Glomerular endothelial cell (primary cell): Measurements from ENCODE around the gene TRIO. TPM values are rescaled to one million over a fixed set of nuclear protein-coding genes. Genes with fewer than 3 reads are reported as not detected.

Experiments used
- DNase-seq: peaks from one replicate; pipeline ENCODE4 v3.0.0-alpha.2; 2011; ENCODE audit warnings: low read depth, low spot score; ENCODE audit errors: extremely low read depth
- total RNA-seq: library from RNA; depleted of rRNA; stranded (reverse); fragments of >200 nt; gene quantifications from 2 replicates; pipeline ENCODE4 v1.2.3, GENCODE V29; 2015

Gene TRIO
- total RNA-seq, 1 donor from 2014 or later: 304 TPM

DNA sequence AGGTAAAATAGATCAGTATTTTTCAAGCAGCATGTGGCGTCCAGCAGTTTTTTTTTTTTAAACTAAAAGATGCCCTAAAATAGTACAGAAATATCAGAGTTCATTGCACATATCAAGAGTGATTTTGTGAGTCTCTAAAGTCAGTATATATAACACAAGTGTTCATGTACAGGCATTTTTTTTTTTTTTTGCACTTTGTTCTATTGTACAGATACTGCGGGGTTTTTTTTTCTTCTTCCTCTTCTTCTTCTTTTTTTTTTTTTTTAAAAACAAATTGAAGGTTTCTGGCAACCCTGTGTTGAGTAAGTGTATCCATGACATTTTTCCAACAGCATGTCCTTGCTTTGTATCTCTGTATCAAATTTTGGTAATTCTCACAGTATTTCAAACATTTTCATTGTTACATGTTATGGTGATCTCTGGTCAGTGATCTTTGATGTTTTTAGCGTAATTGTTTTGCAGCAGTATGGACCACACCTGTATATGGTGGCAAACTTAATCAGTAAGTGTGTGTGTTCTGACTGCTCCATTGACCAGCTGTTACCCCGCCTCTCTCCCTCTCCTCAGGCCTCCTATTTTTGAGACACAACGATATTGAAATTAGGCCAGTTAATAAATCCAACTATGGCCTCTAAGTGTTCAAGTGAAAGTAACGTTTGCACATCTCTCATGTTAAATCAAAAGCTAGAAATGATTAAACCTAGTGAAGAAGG, 76.8 kb downstream of the TRIO start:
- no peak for DNase-seq

DNA sequence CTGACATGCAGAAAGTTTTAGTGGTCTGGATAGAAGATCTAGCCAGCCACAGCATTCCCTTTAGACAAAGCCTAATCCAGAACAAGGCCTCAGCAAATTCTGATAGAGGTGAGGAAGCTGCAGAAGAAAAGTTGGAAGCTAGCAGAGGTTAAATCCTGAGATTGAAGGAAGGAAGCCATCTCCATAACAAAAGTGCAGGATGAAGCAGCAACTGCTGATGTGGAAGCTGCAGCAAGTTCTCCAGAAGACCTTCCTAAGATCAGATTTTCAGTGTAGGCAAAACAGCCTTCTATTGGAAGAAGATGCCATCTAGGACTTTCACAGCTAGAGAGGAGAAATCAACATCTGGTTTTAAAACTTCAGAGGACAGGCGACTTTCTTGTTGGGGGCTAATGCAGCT, 77.5 kb downstream of the TRIO start:
- DNase-seq: no peak

DNA sequence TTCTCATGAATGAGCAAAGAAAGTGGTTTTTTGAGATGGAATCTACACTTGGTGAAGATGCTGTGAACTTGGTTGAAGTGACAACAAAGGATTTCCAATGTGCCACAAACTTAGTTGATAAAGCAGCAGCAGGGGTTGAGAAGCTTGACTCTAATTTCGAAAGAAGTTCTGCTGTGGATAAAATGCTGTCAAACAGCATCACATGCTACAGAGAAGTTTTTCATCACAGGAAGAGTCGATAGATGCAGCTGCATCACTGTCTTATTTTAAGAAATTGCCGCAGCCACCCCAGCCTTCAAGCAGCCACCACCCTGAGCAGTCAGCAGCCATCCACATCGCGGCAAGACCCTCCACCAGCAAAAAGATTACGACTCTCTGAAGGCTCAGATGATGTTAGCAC, 78.6 kb downstream of the TRIO start:
- DNase-seq: no peak

GRCh38 chr5:14222206-14222605, 79.1 kb downstream of the TRIO start:
- DNase-seq: no peak

- DNase-seq: no peak
Measured at GRCh38 chr5:14223372-14223771, 80.2 kb downstream of the TRIO start.

DNA sequence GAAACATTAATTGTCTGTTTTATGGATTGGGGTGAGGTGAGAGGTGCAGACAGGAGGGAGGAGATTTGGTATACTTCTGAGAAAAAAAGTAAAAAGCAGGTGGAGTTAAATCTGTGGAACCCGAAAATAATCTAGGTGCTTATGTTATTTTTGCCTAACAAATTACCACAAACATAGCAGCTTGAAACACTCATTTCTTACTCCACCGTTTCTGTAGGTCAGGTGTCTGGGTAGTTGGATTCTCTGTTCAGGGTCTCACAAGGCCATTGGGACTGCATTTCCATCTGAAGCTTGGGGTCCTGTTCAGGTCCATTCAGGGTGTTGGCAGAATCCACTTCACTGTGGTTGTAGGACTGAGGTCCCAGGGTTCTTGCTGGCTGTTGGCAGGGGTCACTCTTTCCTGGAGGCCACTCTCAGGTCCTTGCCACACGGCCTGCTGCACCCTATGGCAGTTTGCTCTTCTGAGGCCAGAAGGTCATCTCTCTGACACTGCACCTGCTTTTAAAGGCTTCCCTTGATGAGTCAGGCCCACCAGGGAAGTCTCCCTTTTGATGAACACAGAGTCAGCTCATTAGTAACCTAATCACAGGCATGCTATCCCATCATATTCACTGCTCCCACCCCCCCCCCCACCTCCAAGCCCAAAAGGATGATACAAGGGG, 82.2 kb downstream of the TRIO start:
- DNase-seq: no peak

- no peak for DNase-seq
Measured at GRCh38 chr5:14226149-14226548, 83.0 kb downstream of the TRIO start.

- DNase-seq: no peak
Measured at GRCh38 chr5:14226554-14226953, 83.4 kb downstream of the TRIO start.

GRCh38 chr5:14226992-14227391, 83.8 kb downstream of the TRIO start:
- DNase-seq: no peak

- DNase-seq: no peak
Measured at GRCh38 chr5:14227513-14227912, 84.4 kb downstream of the TRIO start.

DNA sequence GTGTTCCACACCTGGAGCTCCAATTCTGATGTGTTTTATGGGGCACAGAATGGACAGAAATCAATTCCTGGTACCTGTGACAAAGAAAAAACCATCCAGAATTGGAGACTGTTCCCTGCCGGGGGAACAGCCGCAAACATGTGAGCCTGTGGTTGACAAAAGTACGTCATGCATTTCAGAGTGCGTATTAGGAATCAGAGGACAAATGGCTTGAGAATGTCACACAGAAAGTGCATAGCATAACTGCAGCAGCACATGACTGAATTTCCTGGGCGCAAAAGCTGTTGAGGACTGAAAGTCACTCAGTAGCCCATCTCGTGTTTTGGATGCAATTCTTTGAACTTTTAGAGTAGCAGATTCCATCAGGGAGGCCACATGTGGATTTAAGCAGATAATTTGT, 85.1 kb downstream of the TRIO start:
- DNase-seq: no peak

GRCh38 chr5:14229181-14229580, 86.0 kb downstream of the TRIO start:
- DNase-seq: no peak

DNA sequence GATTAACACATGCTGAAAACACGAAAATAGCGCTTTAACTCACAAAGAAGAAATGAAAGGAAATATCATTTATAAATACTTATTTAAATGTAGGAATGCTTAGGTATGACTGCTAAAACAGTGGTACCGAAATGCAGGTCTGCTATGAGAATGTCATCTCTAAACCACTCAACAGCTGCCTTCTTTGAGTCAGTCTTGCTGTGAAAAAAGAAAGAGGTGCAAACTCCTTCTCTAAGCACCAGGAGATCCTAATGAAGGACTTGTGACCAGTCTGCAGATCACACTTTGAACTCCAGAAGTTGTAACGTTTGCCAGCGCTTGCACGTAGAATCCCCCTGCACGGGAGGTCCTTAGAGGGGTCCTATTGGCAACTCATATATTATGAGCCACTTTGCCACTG, 86.6 kb downstream of the TRIO start:
- no peak for DNase-seq

GRCh38 chr5:14231156-14231555, 88.0 kb downstream of the TRIO start:
- no peak for DNase-seq

DNA sequence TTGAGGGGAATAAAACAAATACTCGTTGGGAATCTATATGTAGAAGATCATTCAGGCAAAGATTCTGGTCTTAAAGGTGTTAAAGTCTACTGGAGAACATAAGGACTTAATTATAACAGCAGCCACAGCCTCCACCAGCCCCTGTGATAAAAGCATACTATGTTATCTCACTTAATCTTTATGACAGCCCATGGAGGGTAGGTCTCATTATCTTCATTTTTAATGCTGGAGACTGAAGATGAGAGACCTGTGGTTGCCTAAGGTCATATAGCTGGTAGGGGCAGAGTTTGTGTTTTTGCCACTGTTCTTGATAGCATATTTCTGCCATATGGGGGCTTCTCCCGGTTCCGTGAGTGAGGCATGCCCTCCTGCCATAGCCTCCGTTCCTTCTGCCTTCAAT, 88.7 kb downstream of the TRIO start:
- DNase-seq: no peak

GRCh38 chr5:14234204-14234603, 91.1 kb downstream of the TRIO start:
- DNase-seq: no peak

GRCh38 chr5:14235872-14236271, 92.7 kb downstream of the TRIO start:
- no peak for DNase-seq

GRCh38 chr5:14236757-14237156, 93.6 kb downstream of the TRIO start:
- DNase-seq: no peak

DNA sequence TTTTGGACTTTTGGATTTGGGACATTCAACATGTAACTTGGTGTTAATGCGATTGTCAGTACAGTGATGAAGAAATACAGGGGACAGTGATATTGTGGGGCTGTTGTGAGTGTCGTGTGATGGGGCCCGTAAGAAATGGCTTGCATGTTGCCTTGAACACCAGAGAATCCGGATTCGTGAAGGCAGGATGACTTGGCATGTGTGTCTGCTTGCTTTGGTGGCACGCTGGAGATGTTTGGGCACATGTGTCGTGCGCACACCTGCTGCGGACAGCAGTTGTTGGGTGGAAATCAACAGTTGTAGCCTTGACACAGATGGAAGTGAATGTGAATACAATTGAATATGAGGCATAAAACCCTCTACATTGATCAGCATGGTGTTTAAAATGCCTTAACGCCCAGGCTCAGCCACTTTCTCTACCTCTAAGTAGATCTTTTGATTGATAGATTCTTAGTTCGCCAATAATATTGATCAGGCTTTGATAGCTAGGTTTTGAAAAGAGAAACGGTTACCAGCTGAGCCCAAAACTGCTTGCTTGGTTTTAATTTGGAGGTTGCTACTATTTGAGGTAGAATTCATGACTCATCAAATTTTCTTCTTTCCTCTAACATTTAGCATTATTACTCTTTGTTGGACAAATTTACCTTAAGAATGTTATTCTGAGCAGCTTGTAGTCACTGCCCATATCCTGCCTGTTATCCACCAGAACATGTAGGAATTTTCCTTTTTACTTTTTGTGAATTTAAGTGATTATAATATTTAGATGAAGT, 94.4 kb downstream of the TRIO start:
- no peak for DNase-seq

- no peak for DNase-seq
Measured at GRCh38 chr5:14238272-14238671, 95.1 kb downstream of the TRIO start.

GRCh38 chr5:14239404-14239803, 96.3 kb downstream of the TRIO start:
- no peak for DNase-seq

DNA sequence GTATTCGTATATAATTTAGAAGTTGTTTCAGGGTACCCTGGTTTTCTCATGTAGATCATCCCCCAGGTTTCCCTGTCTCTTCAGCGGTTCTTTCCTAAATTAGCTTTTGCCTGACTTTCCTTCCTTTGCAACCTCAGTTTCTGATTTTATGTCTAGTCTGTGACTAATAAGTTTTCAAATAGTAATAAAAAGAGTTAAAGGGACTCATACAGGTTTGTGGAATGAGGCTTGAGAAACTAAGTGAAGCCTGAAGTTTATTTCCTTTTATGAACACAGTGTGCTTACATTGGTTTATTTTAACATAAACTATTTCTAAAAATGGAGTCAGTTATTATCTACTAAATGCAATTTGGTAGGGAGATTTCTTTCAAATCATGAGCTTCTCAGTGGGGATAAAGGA, 96.8 kb downstream of the TRIO start:
- no peak for DNase-seq
